AG10803 (cell line): ENCODE results near the gene KLF3.
A peak's percentile ranks its signal among the peaks of the same experiment; 100 is the strongest.

Experiments
- DNase-seq: peaks from one replicate; pipeline ENCODE4 v3.0.0; 2010; ENCODE audit warnings: low read depth
- H3K4me3 ChIP-seq: 2 replicates; pipeline ENCODE4 v1.5.1; 2011; ENCODE audit warnings: mild to moderate bottlenecking, low read length, control low read depth
- CTCF ChIP-seq: conservative IDR thresholded peaks from 2 replicates; pipeline ENCODE4 v1.5.1; 2011; ENCODE audit warnings: mild to moderate bottlenecking, low read length, control low read depth, inconsistent platforms

The KLF3 gene

DNA sequence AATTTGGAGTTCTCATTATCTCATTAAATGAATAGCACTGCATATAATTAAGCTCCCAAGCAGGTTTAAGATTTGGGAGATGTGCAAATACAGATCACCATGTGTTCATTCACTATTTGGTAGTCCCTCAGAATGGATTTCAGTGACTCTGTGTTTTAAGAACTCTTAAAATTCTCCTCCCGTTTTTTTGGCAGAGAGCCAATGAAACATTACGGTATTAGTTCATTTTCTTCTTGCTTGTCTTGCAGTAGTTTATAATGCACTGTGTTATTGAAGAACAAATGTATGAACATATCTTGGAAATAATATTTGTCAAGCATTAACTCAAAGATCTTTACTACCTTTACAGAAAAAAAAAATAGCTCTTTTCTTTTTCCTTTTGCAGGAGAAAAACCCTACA, 32.7 kb downstream of the KLF3 start:
- peak; percentile 40 for DNase-seq
- H3K4me3 ChIP-seq: no peak overlapping the region
- TF ChIP-seq CTCF: no peak

DNA sequence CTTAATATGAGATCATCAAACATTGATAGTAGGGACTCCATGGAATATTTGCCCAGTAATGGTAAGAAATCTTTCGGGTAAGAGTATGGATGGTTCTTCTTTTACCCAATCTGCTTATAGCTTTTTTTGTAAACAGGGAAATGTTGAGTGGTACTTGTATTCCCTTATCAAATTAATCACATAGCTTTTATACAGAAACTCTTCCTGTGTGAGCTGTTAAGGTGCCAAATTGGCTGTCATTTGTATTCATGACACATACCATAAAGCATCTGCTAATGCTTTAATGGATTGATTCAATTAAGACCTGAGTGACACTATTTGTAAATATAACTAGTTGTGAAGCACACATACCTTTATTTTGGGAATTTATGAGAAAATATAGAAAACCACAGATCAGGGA, 34.2 kb downstream of the KLF3 start:
- TF ChIP-seq CTCF: no peak
- no peak for DNase-seq
- H3K4me3 ChIP-seq: no peak overlapping the region

- TF ChIP-seq CTCF: no peak
- no peak overlapping the region for H3K4me3 ChIP-seq
- DNase-seq: no peak
Observed at GRCh38 chr4:38699112-38699511, 35.1 kb downstream of the KLF3 start.

DNA sequence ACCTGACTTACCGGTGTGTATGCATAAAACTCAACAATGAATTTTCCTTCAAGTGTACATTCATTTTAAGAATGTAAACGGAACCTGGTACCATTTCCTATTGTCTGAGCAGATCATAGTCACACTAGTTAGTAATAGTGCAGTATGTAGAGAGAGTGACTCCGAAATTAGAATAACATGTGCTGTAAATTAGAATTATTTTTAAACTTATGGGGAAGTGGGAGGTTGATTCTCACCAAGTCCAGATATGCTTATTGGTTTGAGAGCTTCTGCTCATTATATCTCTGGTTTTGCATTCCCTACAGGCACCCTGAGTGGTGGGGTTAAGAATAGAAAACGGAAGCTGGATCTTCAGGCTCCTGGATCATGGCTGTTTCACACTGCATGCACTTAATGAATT, 39.6 kb downstream of the KLF3 start:
- no peak for DNase-seq
- TF ChIP-seq CTCF: no peak
- no peak overlapping the region for H3K4me3 ChIP-seq

DNA sequence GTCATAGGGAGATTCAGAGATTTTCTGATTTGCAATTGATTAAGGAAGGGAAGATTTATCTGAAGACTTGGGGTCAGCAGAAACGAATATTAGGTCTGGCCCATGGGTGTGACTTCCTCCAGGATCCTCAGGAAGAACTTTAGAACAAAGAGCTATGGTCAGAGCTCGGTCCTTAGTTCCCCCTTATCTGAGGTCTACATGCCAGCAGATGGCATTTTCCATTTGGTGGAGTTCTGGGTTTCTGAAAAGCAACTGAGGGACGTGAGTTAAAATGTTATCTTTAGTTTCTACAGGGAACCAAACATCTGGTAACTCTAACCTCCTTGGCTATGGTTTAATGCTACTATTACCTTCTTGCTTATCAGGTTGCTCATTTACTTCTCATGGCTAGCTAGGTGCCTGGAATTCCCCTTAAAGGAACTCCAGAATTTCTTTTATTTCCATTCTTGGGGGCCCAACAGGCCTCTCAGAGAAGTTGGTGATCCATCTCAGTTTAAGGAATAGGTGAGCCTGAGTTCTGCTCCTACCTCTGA, 40.7 kb downstream of the KLF3 start:
- H3K4me3 ChIP-seq: no peak overlapping the region
- TF ChIP-seq CTCF: no peak
- DNase-seq: no peak

- no peak overlapping the region for H3K4me3 ChIP-seq
- no peak for DNase-seq
- no peak for TF ChIP-seq CTCF
Observed at GRCh38 chr4:38706301-38706700, 42.3 kb downstream of the KLF3 start.

GRCh38 chr4:38710053-38710452, 46.1 kb downstream of the KLF3 start:
- DNase-seq: no peak
- H3K4me3 ChIP-seq: no peak overlapping the region
- no peak for TF ChIP-seq CTCF
